Activated CD8-positive, alpha-beta memory T cell treated with anti-CD3 and anti-CD28 coated beads, Interleukin-2, amount 50 U/mL, for 1 hour (primary cell): ENCODE measurements around the gene ZBTB16.

Source experiments
- DNase-seq: peaks from one replicate; pipeline ENCODE4 v3.0.0-alpha.2; 2020; ENCODE audit errors: extremely low read depth

The ZBTB16 gene

GRCh38 chr11:114188851-114189570, 129.5 kb downstream of the ZBTB16 start:
- DNase-seq = no peak

GRCh38 chr11:114190630-114191029, 131.1 kb downstream of the ZBTB16 start:
- no peak for DNase-seq

GRCh38 chr11:114191893-114192292, 132.4 kb downstream of the ZBTB16 start:
- no peak for DNase-seq

DNA sequence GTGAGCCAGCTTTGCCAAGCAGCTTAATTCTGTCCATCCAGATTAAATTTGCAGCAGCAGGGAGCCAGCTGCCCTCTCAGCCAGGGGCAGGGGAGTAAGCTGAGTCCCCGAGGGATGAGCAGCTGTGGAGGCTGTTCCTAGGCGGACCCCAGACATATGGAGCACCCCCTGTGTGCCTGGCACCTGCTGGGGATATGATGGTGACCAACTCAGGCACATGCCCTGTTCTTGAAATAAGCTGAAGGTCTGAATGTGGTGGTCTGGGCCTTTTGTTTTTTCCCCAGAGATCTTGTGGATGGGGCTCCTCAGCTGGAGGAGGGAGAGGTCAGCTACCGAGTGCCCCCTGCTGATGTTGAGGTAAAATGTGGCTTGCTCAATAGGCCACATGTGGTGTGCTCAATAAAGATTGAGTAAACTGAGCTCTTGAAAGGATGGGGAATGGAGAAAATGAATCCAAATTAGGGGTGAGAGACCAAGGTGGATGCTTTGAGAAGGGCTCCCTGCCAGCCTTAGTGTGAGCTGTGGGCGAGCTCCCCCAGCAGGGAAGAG, 133.4 kb downstream of the ZBTB16 start:
- DNase-seq = no peak

DNA sequence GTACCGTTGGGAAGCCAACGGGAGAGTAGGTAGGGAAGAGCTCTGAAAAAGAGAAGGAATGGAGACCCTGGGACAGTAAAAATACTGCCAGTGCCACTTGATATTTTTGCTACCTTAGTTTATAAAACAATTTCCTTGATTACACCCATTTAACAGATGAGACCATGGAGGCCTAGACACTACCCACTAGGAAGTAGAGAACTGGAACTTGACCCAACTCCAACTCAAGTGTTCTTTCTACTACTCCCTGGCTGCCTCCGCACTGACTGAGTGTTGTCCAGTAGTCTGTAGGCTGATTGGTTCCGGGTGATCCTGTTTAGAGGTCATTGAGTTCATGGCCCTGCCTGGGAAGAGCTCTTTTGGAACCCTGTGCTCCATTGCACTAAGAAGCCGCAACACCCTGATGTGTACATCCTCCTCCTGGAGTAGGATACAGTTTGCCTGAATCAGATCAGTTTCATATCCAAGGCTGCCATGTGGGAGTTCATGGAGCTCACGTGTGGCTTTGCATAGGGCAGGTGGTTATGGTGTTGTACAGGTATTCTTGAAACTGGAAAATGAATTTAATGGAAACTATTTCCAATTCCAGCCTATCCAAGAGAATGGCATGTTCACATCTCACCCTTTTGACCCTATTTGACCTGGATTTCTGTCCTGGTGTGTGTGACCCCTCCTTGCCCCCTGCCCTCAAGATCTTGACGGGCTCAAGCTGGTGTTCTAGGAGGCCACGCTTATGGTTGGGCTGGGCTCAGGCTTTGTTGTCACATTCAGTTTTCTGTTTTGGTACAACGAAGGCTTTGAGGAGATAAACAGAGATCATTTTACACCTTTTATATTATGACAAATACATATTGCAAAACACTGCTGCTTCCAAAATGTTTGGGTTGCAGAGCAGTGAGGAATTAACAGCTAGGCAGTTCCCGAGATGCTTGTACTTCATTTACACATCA, 134.5 kb downstream of the ZBTB16 start:
- DNase-seq = no peak

GRCh38 chr11:114194702-114195101, 135.2 kb downstream of the ZBTB16 start:
- no peak for DNase-seq

GRCh38 chr11:114195151-114195550, 135.6 kb downstream of the ZBTB16 start:
- DNase-seq = no peak

- no peak for DNase-seq
Measured at GRCh38 chr11:114195981-114196731, 136.6 kb downstream of the ZBTB16 start.

DNA sequence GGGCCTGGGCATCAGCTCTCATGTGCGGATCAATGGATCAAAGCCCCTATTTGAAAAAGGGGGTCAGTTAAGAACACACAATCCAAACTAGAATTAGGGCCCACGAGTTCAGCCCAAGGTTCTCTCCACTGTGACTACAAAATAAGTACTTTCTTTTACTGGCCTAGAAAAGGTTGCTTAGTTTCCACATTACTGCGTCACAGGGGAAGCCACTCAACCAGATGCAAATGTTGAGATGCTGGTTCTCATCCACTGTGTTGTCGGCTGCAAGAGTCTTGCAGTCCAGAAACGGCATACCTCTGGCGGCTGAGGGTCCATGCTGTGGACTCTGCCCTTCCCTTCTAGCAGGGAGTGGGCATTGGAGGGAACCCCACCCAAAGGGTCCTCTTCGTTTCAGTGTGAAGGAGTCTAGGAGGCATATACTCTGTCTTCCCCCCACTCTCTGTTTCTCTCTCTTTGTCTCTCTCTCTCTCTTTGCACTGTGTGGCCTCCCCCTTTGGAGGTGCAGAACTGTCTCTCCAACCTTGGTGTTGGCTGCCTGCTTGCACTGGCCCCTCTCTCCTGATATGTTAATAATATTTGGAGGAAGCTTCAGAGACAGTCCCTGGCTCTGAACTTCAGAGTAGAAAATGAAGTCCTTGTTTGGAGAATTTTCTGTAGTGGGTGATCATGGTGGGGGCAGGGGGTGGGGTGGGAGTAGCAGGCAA, 137.6 kb downstream of the ZBTB16 start:
- DNase-seq = no peak

GRCh38 chr11:114197799-114198500, 138.4 kb downstream of the ZBTB16 start:
- no peak for DNase-seq

DNA sequence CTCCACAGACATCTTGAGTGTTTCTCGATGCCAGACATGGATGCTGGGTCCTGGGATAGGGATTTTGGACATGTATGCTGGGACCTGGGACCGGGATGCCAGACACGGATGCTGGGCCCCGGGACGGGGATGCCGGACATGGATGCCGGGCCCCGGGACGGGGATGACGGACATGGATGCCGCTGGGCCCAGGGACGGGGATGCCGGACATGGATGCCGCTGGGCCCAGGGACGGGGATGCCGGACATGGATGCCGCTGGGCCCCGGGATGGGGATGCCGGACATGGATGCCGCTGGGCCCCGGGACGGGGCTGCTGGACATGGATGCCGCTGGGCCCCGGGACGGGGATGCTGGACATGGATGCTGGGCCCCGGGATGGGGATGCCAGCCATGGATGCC, 139.5 kb downstream of the ZBTB16 start:
- DNase-seq = no peak

DNA sequence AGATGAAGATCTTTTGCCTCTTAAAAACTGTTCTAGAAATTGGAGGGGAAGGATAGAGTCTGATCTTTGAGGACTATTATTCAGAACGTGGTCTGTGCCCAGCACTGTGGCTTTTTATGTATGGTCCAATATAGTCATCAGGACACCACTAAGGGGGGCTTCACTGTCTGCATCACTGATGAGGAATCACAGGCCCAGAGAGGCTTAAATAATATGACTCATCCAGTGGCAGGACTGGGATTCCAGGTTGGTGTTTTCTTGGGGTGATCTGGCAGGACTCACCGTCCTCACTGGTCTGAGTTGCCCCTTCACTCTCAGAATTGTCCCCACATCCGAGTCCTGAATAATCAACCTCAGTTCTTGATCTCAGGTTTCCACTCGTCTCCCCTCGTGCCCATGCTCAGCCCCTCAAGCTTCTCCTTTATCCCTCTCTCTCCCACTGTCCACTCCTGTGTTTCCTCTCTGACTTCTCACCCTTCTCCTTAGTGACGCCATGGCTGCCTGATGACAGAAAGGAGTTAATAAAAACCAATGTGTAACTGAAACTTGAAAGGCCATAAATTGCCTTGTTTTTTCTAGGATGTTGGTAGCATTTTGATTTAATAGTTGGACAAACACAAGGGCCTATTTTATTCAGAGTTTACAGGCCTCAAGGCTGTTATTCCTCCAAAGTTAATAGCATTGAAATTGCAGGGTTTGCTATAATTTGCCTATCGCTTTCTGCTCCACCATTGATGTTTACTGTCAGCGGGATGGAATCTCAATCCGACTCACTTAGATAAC, 141.0 kb downstream of the ZBTB16 start:
- DNase-seq = no peak

DNA sequence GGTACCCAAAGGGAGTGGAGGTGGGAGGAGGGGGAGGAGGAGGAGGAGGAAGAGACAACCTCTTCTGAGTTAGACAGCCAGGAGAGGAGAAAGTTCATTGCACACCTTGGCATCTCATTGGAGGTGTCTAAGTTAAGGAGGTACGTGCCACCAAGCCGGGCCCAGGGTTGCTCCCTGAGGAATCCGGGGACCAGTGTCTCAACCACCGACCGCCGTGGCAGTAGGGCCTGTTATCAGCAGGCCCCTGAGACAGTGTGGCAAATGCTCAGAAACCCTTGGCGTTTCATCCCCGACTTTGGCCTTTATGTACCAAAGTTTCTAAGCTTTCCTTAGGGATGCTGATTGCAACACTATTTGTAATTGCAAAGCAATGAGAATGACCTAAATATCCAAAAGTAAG, 141.7 kb downstream of the ZBTB16 start:
- no peak for DNase-seq

DNA sequence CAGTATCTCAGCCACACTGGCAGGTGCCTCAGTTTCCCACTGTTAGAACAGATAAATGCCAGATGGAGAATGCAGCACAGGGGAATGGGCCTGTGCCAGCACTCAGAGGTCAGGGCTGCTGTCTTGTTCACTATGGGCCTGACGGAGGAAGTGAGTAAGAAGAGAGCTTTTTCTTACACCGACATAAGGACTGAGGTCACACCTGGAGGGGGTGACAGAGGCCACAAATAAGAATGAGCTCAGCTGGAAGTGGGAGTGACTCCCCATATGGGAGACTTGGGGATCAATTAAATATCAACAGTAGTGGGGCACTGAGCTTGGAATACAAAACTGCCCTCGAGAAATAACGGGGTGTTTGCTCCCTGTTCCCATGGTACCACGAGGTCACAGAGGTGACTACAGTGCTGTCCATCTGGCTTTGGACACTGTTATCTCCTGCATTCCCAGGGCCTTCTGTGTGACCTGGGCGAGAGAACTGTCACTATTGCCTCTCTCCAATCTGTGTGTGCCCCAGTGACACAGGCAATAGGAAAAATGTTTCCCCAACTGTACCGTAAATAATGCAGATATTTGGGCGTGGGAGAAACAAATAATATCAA, 142.6 kb downstream of the ZBTB16 start:
- no peak for DNase-seq

- no peak for DNase-seq
Measured at GRCh38 chr11:114207096-114207495, 147.6 kb downstream of the ZBTB16 start.

GRCh38 chr11:114208377-114208776, 148.9 kb downstream of the ZBTB16 start:
- DNase-seq = no peak

GRCh38 chr11:114209343-114209742, 149.8 kb downstream of the ZBTB16 start:
- DNase-seq = no peak

GRCh38 chr11:114209904-114210303, 150.4 kb downstream of the ZBTB16 start:
- no peak for DNase-seq

GRCh38 chr11:114211444-114212121, 152.1 kb downstream of the ZBTB16 start:
- DNase-seq = no peak
